ENCODE data around the gene ZNF526. TPM values are rescaled to one million over a fixed set of nuclear protein-coding genes. Genes with fewer than 3 reads are reported as not detected.

ZNF526 gene
- total and polyA plus RNA-seq, 9 of the 15 experiments (the other 6 are each of a cell fraction or from before 2014, with no cell fraction given): 1.3 to 17.9 (median 6.2) TPM

GRCh38 chr19:42268704-42269477, 48.8 kb downstream of the ZNF526 start, which contains the start of gene CIC (continued):
- no peak for TF ChIP-seq ZNF311 (CRISPR knock-in tag; IDR thresholded peaks at IDR 0.05)
- no peak for TF ChIP-seq ZKSCAN8 (CRISPR knock-in tag; IDR thresholded peaks at IDR 0.05)
- TF ChIP-seq GATAD2B (IDR thresholded peaks at IDR 0.05; ENCODE audit: borderline replicate concordance): no peak
- no peak for TF ChIP-seq ILF3 (IDR thresholded peaks at IDR 0.05; ENCODE audit: borderline replicate concordance)
- no peak for TF ChIP-seq ELK3 (CRISPR knock-in tag; IDR thresholded peaks at IDR 0.05)
- no peak for TF ChIP-seq MYC (IDR thresholded peaks at IDR 0.05; ENCODE audit: low read depth, low read length)
- TF ChIP-seq MYC (CRISPR knock-in tag; IDR thresholded peaks at IDR 0.05; ENCODE audit: borderline replicate concordance, low read depth): no peak
- TF ChIP-seq SP1 (CRISPR knock-in tag; IDR thresholded peaks at IDR 0.05): peak; percentile 100
- no peak for TF ChIP-seq FOXP4 (CRISPR knock-in tag; IDR thresholded peaks at IDR 0.05; ENCODE audit: borderline replicate concordance)
- TF ChIP-seq NRF1 (conservative IDR thresholded peaks at IDR 0.05 in 1 of 2, IDR thresholded peaks at IDR 0.05 in 1 of 2): peak; percentile 73 to 81
- no peak; the same call in 1 of the 2 replicates for TF ChIP-seq ELF1 (tag; IDR thresholded peaks at IDR 0.05)
- TF ChIP-seq TOE1 (IDR thresholded peaks at IDR 0.05; ENCODE audit: borderline replicate concordance): no peak
- TF ChIP-seq TOE1 (CRISPR knock-in tag; IDR thresholded peaks at IDR 0.05; ENCODE audit: borderline replicate concordance, low read depth): no peak
- TF ChIP-seq SOX6 (IDR thresholded peaks at IDR 0.05): no peak
- TF ChIP-seq PTTG1 (tag; IDR thresholded peaks at IDR 0.05; ENCODE audit: low read depth): no peak
- no peak for TF ChIP-seq PHF20 (IDR thresholded peaks at IDR 0.05; ENCODE audit: partially characterized antibody)
- no peak for TF ChIP-seq ZNF717 (CRISPR knock-in tag; IDR thresholded peaks at IDR 0.05)
- no peak for TF ChIP-seq ZFP91 (CRISPR knock-in tag; IDR thresholded peaks at IDR 0.05)
- no peak for TF ChIP-seq POLR3A (IDR thresholded peaks at IDR 0.05; ENCODE audit: borderline replicate concordance, extremely low read depth, insufficient read depth, insufficient read length)
- TF ChIP-seq ZNF77 (CRISPR knock-in tag; IDR thresholded peaks at IDR 0.05): no peak
- TF ChIP-seq ZNF146 (CRISPR knock-in tag; IDR thresholded peaks at IDR 0.05; ENCODE audit: unreplicated experiment): no peak
- no peak for TF ChIP-seq CHAMP1 (IDR thresholded peaks at IDR 0.05)

Data from K562 (cell line).